Neural progenitor cell (in vitro differentiated cells): ENCODE measurements around the gene SSUH2. TPM values are rescaled to one million over a fixed set of nuclear protein-coding genes. Genes with fewer than 3 reads are reported as not detected.
A peak's percentile ranks its signal among the peaks of the same experiment; 100 is the strongest.

ENCODE experiments used
- DNase-seq: peaks from one replicate; pipeline ENCODE4 v3.0.0-alpha.2; 2016; ENCODE audit warnings: low spot score
- H2AFZ ChIP-seq: fragments of 200-600 bp; sonication (generic); replicated peaks from 2 replicates; pipeline ENCODE4 v1.6.1; 2016; ENCODE audit warnings: antibody characterized with exemption
- H3F3A ChIP-seq: fragments of 200-600 bp; sonication (generic); 2 replicates; pipeline ENCODE4 v1.6.1; 2016; ENCODE audit warnings: antibody characterized with exemption, low read depth
- H3K27ac ChIP-seq: fragments of 200-600 bp; sonication (generic); 2 replicates; pipeline ENCODE4 v1.5.1; 2016; ENCODE audit warnings: mild to moderate bottlenecking
- H3K27me3 ChIP-seq: fragments of 200-600 bp; sonication (generic); 2 replicates; pipeline ENCODE4 v1.6.1; 2016; ENCODE audit warnings: mild to moderate bottlenecking, moderate library complexity
- H3K36me3 ChIP-seq: fragments of 200-600 bp; sonication (generic); 2 replicates; pipeline ENCODE4 v1.5.1; 2016
- H3K4me1 ChIP-seq: fragments of 200-600 bp; sonication (generic); 2 replicates; pipeline ENCODE4 v1.6.1; 2016; ENCODE audit warnings: mixed run types
- H3K4me2 ChIP-seq: fragments of 200-600 bp; sonication (generic); 2 replicates; pipeline ENCODE4 v1.6.1; 2016
- H3K4me3 ChIP-seq: fragments of 200-600 bp; sonication (generic); 2 replicates; pipeline ENCODE4 v1.5.1; 2016
- H3K79me2 ChIP-seq: fragments of 200-600 bp; sonication (generic); 2 replicates; pipeline ENCODE4 v1.6.1; 2016; ENCODE audit warnings: low read depth
- H3K9ac ChIP-seq: fragments of 200-600 bp; sonication (generic); 2 replicates; pipeline ENCODE4 v1.6.1; 2016
- H3K9me3 ChIP-seq: fragments of 200-600 bp; sonication (generic); 2 replicates; pipeline ENCODE4 v1.5.1; 2016; ENCODE audit warnings: low read depth
- H4K20me1 ChIP-seq: fragments of 200-600 bp; sonication (generic); 2 replicates; pipeline ENCODE4 v1.6.1; 2016; ENCODE audit warnings: low read depth
- H3K27ac Mint-ChIP-seq: 3 replicates; pipeline ENCODE4 v1.8.0; 2021; ENCODE audit warnings: mixed read lengths
- H3K27me3 Mint-ChIP-seq: 2 replicates; pipeline ENCODE4 v1.8.0; 2022; ENCODE audit warnings: low read depth, mild to moderate bottlenecking, inconsistent platforms, moderate library complexity, mixed read lengths; ENCODE audit not compliant: insufficient read depth
- H3K36me3 Mint-ChIP-seq: 3 replicates; pipeline ENCODE4 v1.8.0; 2021; ENCODE audit warnings: mixed read lengths
- H3K4me1 Mint-ChIP-seq: 3 replicates; pipeline ENCODE4 v1.8.0; 2021; ENCODE audit warnings: mixed read lengths
- H3K4me3 Mint-ChIP-seq: 3 replicates; pipeline ENCODE4 v1.8.0; 2021; ENCODE audit warnings: mild to moderate bottlenecking, moderate library complexity, mixed read lengths
- H3K9me3 Mint-ChIP-seq: 3 replicates; pipeline ENCODE4 v1.8.0; 2020; ENCODE audit warnings: mixed read lengths
- CTCF ChIP-seq: fragments of 200-600 bp; sonication (generic); IDR thresholded peaks from 2 replicates; pipeline ENCODE4 v1.5.1; 2017; ENCODE audit warnings: antibody characterized with exemption, mild to moderate bottlenecking
- EZH2 ChIP-seq: fragments of 200-600 bp; sonication (generic); IDR thresholded peaks from 2 replicates; pipeline ENCODE4 v1.6.1; 2017; ENCODE audit warnings: antibody characterized with exemption, mild to moderate bottlenecking, moderate library complexity
- EZH2phosphoT487 ChIP-seq: fragments of 200-600 bp; sonication (generic); IDR thresholded peaks from 2 replicates; pipeline ENCODE4 v1.6.1; 2017; ENCODE audit warnings: antibody characterized with exemption
- total RNA-seq: library from RNA; depleted of rRNA; stranded (reverse); fragments of >200 nt; gene quantifications from 2 replicates; pipeline ENCODE4 v1.2.3, GENCODE V29; 2015; ENCODE audit warnings: low replicate concordance

SSUH2 gene
- total RNA-seq, 1 donor from 2014 or later: 0.37 TPM

- H3K27me3 Mint-ChIP-seq: no peaks in the 10 kb centered on the region
- no peak overlapping the region for H3K4me3 ChIP-seq
- no peaks in the 10 kb centered on the region for H3F3A ChIP-seq
- H3K4me1 ChIP-seq: no peaks in the 10 kb centered on the region
- no peak overlapping the region for H3K27ac ChIP-seq
- H3K9me3 ChIP-seq: no peaks in the 10 kb centered on the region
- H3K36me3 Mint-ChIP-seq: peaks cover 8% of the 10 kb centered on the region
- no peak overlapping the region for H2AFZ ChIP-seq
- H3K4me1 Mint-ChIP-seq: peaks cover 4% of the 10 kb centered on the region
- H3K4me2 ChIP-seq: no peak overlapping the region
- no peak for DNase-seq
- no peak overlapping the region for H3K4me3 Mint-ChIP-seq
- H3K27me3 ChIP-seq: no peaks in the 10 kb centered on the region
- no peak overlapping the region for H3K27ac Mint-ChIP-seq
- TF ChIP-seq CTCF: no peak
- no peak for TF ChIP-seq EZH2
- TF ChIP-seq EZH2phosphoT487: no peak
- no peaks in the 10 kb centered on the region for H3K79me2 ChIP-seq
- no peak overlapping the region for H3K9ac ChIP-seq
- H3K9me3 Mint-ChIP-seq: no peaks in the 10 kb centered on the region
- H4K20me1 ChIP-seq: no peaks in the 10 kb centered on the region
- no peaks in the 10 kb centered on the region for H3K36me3 ChIP-seq
These were observed 71.2 kb downstream of the SSUH2 start for GRCh38 chr3:8573342-8573926.

- Mint-ChIP-seq H3K9me3 (no peaks in the 10 kb centered on the region), H3K27ac (peak overlapping the region; percentile 61), H3K36me3 (peaks cover 8% of the 10 kb centered on the region), H3K4me3 (no peak overlapping the region), H3K27me3 (no peaks in the 10 kb centered on the region), H3K4me1 (peaks cover 4% of the 10 kb centered on the region)
- no peak for TF ChIP-seq CTCF
- no peak for TF ChIP-seq EZH2
- no peak for TF ChIP-seq EZH2phosphoT487
- Histone ChIP-seq H3F3A (no peaks in the 10 kb centered on the region), H3K4me2 (no peak overlapping the region), H3K4me1 (no peaks in the 10 kb centered on the region), H3K27me3 (no peaks in the 10 kb centered on the region), H3K36me3 (no peaks in the 10 kb centered on the region), H4K20me1 (no peaks in the 10 kb centered on the region), H3K9me3 (no peaks in the 10 kb centered on the region), H3K79me2 (no peaks in the 10 kb centered on the region), H2AFZ (no peak overlapping the region), H3K27ac (no peak overlapping the region), H3K9ac (no peak overlapping the region), H3K4me3 (no peak overlapping the region)
- no peak for DNase-seq
These were observed 73.3 kb downstream of the SSUH2 start for GRCh38 chr3:8571256-8571655.

Other genes with a start within 250 kb of the SSUH2 start
- gene LMCD1, start 143.0 kb downstream of the SSUH2 start, total RNA-seq: 0.15 TPM in 1 of 2 replicates, not detected in the other
- gene CAV3, start 89.0 kb upstream of the SSUH2 start, total RNA-seq: not detected in 2 replicates
- 2.0 and 3.9 TPM in 2 replicates for gene OXTR, start 124.8 kb upstream of the SSUH2 start, total RNA-seq